LHCN-M2 (cell line): Measurements from ENCODE around the gene USP1. TPM values are rescaled to one million over a fixed set of nuclear protein-coding genes. Genes with fewer than 3 reads are reported as not detected.

ENCODE experiments used
- DNase-seq: peaks from one replicate; pipeline ENCODE4 v3.0.0-alpha.2; 2012; ENCODE audit warnings: low read depth
- total RNA-seq: library from RNA; depleted of rRNA; stranded (reverse); fragments of >200 nt; gene quantifications from 2 replicates; pipeline ENCODE4 v1.2.3, GENCODE V29; 2014

Gene USP1
- total RNA-seq, 1 experiment from 2014 or later = 54.9 TPM

DNA sequence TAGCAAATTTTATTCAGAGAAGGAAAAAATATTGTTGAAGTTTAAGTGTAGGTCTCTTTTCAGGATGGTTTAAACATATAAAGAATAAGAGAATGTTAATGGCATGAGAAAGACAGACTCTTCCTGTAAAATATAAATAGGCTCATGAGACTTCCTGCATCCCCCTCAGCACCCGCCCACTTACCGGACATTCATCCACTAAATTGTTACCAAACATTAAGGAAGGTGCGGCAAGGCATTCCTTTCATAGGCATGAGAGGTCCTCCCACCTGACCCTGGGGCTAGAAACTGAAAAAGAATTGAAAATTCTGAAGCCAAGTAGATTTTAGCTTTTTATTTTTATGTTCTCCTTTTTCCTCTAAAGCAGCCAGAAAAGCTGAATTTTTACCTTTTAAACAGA lies 10.6 kb upstream of the USP1 start:
- DNase-seq = no peak

DNA sequence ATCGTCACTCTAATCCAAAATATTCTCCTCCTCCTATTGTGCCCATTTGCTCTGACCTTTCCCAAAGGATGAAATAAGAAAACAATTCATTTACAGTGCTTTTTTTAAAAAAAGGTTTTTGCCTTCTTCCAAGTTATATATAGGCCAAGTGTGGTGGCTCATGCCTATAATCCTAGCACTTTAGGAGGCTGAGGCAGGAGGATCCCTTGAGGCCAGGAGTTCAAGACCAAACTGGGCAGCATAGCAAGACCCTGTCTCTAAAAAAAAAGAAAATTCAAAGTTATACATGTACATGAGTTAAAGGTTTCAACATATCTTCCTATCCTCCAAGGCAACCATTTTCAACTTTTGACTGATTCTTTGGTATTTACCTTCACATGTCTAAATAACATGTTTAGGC lies 10.1 kb upstream of the USP1 start:
- no peak for DNase-seq

DNA sequence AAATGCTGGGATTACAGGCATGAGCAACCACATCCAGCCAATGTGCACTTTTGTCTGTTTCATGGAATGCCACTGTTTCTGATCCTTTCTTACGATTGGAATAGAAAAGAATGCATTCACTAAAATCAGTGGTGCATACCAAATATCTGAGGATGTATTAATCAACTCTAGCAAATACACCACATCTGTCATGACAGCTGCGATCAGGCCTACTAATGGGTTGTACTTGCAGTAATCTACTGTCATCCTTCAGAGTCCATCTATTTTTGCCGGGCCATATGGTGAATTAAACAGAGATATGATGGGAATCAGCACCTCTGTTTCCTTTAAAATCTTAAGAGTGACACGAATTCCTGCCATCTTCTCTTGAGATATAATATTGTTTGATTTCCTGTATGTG lies 8.5 kb upstream of the USP1 start:
- DNase-seq = peak; percentile 40

DNA sequence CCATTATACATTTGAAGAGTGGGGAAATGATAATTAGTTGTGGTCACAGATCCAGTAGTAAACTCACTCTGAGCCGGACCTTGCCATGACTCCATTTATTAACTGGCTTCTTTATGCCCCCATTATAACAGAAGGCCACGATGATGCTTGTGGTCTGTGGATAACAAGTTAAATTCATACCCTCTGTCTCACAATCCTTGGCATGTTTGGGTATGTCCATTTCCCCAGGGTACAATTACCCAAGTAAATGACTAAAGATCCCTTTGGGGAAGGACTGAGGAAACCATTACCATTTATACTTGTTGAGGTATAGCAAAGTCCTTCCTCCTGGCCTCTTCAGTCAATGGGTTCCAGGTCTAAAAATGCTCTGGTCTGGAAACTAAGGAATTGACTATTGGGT lies 7.3 kb upstream of the USP1 start:
- DNase-seq = no peak

DNA sequence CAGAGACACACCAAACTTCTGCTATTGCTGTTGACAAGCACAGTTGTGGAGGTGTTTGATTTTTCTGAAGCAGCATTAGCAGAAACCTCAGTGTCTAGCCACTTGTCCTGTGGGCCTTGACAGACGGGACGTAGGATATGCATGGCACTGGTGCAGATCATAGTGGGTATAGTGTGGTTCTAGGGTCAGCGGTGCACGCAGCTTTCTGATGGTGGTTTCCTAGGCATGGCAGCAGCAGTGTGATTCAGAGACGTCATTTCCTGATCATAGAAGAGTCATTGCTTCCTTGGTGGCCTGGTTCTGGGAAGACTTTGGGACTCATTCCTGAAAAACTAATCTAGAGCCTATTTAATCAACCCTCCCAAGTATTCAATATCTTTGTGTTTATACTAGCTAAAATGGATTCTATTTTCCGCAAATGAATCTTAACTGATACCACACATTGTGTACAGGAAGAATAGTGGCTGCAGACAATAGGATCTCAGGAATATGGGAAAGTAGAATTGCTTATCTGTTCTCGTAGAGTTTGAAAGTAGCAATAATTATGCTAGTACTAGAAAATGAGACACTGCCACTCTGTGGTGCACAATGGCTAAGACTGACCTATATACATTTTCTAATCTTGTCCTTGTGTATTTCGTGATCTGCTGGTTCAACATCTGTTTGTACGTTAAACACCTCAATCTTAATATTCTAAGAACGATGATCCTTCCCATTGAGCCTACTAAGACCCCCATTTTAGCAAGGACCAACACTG lies 2.8 kb upstream of the USP1 start:
- no peak for DNase-seq

DNA sequence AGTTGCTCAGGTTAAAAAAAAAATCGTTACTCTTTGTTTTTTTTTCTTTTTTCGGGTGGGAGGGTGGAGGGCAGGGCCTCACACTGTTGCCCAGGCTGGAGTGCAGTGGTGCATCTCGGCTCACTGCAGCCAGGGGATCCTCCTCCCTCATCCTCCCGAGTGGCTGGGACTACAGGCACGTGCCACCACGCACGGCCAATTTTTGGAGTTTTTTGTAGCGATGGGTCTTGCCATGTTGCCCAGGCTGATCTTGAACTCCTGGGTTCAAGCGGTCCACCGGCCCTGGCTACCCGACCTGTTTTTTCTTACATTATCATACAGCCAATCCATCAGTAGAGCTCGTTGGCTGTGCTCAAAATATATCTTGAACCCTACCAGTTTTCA lies 2.2 kb upstream of the USP1 start:
- no peak for DNase-seq

DNA sequence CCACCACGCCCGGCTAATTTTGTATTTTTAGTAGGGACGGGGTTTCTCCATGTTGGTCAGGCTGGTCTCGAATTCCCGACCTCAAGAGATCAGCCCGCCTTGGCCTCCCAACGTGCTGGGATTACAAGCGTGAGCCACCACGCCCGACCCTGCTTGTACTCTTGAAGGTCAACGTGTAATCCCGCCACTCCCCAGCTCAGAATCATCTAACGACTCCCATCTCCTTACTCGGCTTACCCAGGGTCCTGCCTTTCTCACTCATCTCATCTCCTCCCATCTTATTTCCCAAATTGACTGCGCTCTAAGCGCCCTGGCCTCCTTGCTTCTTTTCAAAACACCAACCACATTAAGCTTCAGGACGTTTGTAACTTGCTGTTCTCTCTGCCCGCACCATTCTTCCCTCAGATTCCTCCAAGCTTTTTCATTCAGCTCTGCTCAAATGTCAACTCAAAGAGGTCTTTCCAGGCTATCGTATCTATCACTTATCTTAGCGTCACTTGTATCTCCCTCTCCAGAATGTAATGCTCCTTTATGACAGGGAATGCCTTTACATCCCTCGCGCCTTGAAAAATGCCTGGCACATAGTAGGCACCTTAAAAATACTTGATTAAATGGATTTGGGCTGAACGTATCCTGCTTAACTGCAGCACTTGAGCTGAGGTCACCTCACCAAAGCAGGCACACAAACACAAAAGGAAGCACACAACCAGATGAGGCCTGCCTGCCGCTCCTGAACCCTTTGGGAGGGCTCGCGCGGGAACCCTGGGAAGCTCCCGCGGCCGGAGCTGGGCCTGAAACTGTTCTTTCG lies 1.4 kb upstream of the USP1 start:
- no peak for DNase-seq

DNA sequence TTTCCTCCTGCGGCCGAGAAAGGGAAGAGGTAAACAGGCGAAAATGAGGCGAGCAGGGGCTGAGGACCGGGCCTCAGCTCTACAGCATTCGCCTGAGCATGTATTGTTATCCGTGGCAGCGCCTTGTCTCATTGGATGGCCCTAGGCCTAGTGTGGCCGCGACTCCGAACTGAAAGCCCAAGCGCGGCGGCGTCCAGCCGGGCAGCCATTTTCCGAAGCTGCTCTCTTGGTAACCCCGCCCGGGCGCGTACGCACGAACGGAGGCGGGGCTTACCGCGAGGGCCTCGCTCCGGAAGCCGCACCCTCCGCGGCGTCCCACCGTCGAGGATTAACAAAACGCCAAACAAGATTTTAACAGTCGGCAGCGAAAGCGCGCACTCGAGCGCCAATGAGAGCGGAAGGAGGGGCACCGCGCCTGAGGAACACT lies 797 bp upstream of the USP1 start:
- DNase-seq = no peak

DNA sequence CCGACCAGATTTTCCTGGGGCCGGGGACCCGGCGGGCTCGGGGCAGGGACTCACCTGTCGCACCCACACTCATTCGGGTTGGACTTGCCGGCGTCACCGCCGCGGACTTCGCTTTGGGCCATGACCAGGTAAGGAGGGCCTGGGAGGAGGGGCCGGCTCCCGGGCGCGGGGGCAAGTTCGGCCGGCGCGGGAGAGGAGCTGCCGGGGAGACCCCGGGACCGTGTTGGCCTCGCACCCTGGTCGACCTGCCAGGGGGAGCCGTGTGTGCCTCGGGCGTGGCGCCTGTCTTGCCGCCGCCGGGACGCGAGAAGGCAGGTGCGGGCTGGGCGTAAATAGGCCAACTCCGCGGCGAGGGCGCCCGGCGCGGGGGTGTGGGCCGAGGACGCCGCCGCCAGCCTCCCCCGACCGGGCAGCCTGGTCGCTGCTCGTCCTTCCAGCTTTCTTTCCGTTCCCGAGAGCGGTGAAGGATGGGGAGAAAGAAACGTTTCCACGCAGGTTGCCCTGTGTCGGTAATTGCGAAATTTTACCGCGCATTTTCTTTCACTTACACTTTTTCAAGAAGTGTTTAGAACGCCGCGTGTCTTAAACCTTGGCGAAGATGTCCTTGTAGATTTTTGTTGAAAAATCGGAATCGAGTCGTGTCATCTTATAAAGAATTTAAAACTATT lies 558 bp downstream of the USP1 start:
- no peak for DNase-seq

DNA sequence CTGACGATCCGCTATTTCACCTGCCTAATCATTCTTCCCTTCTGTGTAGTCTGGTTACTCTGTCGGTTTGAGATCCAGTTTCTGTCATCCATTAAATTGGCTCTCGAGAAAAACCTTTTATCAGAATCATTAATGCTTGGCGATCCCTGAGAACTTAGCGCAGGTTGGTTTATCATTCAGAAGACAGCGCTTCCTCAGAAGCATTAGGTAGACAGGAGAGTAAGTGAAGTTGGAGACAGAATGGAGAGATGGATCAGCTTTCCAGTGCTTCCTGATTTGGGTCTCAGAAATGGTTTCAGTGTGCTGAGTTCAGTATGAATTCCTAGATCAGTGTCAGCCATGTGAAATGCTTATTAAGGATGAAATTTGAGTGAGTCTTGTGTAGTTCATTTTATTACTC lies 1.3 kb downstream of the USP1 start:
- no peak for DNase-seq

DNA sequence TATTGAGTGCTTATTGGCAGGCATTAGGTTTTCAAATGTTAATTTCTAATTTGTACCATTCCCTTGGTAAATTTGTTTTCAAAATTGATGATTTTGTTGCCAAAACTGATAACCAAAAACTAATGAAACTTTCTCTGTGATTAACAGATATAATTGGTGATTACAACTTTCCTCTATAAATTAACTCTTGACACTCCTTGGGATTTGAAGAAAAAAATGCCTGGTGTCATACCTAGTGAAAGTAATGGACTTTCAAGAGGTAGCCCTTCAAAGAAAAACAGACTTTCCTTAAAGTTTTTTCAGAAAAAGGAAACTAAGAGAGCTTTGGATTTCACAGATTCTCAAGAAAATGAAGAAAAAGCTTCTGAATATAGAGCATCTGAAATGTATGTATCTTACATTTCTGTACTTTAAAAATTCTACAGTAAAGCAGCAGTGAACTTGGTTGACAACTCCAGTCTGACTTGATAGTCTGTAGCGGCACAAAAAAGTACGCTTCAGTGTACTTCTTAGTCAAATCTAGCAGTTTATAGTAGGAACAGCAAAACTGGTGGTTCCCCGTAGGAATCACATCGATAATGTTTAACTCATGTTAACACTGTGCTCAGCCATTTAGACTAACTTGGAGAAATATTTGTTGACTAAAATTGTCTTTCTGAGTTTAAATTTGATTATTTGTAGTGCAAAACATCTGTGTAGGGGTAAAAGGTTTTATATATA lies 3.0 kb downstream of the USP1 start:
- DNase-seq = no peak

DNA sequence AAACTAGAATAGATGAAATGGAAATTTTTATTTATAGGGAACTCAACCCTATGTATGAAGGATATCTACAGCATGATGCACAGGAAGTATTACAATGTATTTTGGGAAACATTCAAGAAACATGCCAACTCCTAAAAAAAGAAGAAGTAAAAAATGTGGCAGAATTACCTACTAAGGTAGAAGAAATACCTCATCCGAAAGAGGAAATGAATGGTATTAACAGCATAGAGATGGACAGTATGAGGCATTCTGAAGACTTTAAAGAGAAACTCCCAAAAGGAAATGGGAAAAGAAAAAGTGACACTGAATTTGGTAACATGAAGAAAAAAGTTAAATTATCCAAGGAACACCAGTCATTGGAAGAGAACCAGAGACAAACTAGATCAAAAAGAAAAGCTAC lies 7.9 kb downstream of the USP1 start:
- no peak for DNase-seq

DNA sequence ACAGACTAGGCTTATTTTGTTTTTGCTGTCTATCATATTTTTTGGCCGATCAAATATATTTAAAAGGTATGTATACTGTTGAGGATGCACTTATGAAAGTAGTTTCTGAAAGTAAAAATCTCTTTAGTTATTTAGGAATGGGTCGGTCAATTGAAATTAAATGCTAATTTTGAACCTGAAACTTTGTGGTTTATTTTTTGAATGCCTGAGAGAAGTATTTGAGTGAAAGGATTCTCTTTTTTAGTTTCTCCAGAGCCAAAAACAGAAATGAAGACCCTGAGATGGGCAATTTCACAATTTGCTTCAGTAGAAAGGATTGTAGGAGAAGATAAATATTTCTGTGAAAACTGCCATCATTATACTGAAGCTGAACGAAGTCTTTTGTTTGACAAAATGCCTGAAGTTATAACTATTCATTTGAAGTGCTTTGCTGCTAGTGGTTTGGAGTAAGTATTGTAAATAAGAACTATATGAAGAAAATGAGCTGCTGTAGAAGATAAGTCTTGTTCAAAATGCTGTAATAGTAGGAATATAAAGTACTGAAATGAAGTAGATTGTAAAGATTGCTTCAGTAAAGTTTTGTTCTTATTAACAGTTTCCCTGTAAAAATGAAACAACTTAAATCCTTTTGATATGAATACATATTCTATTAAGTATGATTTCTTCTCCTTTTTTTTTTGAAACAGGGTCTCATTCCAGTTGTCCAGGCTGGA lies 11.5 kb downstream of the USP1 start:
- DNase-seq = no peak

DNA sequence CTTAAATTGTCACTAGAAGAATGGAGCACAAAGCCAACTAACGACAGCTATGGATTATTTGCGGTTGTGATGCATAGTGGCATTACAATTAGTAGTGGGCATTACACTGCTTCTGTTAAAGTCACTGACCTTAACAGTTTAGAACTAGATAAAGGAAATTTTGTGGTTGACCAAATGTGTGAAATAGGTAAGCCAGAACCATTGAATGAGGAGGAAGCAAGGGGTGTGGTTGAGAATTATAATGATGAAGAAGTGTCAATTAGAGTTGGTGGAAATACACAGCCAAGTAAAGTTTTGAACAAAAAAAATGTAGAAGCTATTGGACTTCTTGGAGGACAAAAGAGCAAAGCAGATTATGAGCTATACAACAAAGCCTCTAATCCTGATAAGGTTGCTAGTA lies 13.5 kb downstream of the USP1 start:
- DNase-seq = no peak

DNA sequence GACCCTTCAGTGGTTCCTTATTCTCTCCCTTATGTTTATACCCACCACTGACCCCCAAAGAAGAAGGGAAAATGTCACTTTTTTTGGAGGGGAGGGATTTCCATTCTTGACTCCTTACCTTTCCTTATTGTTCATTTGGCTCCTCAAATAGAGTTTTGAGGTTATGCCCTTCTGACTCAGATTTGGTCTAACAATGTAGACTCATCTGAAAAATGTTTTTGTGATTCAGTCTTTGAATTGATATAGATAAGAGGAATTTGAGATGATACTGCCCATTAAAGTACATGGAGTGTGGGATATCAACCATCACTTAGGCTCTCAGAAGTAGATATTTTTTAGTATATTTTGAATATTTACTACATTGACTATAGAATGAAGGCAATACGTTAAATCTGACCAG lies 16.1 kb downstream of the USP1 start:
- DNase-seq = peak; percentile 42

DNA sequence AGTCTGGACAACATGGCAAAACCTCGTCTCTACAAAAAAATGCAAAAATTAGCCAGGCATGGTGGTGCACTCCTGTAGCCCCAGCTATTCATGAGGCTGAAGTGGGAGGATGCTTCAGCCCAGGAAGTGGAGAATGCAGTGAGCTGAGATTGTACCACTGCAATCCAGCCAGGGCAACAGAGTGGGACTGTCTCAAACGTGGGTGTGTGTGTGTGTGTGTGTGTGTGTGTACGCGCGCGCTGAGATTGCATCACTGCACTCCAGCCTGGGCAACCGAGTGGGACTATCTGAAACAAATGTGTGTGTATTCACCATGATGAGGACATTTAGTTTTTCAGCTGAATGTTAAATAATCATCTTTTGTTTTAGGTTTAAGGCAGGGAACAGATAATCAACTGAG lies 21.1 kb downstream of the USP1 start:
- DNase-seq = no peak

DNA sequence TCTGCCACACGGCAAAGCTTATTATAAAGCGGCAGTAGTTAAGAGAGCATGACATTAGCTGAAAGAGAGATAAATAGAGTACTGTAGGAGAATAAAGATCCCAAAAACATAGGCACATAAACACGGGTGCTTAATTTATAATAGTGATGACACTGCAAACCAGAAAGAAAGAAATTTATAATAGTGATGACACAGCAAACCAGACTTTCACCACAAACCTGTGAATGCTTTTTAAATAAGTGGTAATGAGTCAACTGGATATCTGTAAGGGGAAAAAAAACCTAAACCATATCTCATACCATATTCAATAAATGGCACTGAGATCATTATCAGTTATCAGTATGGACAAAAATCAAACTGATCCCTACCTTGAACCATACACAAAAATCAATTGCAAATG lies 25.5 kb downstream of the USP1 start:
- DNase-seq = peak; percentile 14

DNA sequence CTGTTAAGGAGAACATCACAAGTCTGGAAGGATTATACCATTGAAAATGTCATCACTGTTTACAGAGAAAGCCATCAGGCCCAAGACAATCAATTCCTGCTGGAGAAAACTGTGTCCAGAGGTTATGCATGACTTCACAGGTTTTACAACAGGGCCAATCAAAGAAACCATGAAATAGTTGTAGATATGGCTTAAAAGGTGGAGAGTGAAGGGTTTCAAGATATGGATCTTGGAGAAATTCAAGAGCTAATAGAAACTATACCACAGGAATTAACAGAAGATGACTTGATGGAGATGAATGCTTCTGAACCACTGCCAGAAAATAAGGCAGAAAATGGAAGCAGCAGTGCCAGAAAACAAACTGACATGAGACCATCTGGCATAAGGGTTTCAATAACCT lies 30.2 kb downstream of the USP1 start:
- DNase-seq = no peak

DNA sequence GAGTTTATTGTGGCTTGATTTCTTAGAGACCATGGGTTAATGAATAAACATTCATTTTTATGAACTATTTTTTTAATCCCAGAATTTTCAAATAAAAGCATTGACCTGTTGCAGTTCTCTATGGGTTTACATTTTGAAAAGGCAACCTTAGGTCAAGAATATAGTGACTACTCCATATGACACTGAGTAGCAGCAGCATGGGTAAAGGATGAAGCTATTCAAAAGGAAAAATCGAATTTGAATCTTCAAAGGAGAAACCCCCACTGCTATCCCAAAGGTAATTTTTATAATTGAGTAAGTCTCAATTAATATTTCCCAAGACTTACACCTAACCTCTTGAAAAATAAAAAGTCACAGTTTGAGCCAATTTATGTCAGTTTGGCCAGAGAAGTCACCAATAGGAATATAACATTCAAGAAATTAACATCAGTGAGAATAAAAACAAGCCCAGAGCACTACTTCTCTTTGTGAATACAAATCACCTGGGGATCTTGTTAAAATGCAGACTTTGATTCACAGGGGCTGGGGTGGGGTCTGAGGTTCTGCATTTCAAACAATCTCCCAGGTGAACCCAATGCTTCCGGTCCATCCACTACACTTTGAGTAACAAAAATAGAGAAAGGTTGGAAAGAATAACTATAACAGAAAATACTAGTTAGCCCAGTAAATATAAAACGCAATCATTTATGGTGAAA lies 39.8 kb downstream of the USP1 start:
- no peak for DNase-seq

DNA sequence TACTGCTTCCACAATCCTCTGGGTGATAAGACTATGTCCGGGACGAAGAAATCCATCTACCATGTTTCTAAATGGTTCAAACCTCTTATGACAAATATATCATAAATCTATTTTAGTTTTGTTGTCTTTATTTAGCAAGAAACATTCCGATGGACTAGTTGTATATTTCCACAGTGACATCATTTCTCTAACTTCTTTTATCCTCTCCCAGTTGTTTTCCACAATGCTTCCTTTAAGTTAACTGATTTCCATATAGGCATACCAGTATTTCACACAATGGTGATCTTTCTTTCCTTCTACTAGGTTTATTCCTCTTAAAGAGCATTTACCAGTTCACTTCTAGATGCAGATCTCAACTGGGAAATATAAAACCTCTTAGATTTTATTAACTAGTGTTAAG lies 44.8 kb downstream of the USP1 start:
- no peak for DNase-seq
